HG03460 (cell line): ENCODE measurements around the gene PRIMA1.

Source experiments
- ATAC-seq: cut with Tn5 transposase; IDR thresholded peaks from one replicate; pipeline ENCODE4 v1.9.1; 2021; ENCODE audit not compliant: unreplicated experiment

Gene PRIMA1

GRCh38 chr14:93797071-93797470 is 8.8 kb upstream of the PRIMA1 start:
- no peak for ATAC-seq

GRCh38 chr14:93794756-93795155 is 6.5 kb upstream of the PRIMA1 start:
- ATAC-seq, result no peak

- ATAC-seq, result no peak
Observed at GRCh38 chr14:93793555-93794324, 5.5 kb upstream of the PRIMA1 start.

GRCh38 chr14:93792391-93792790 is 4.1 kb upstream of the PRIMA1 start:
- ATAC-seq, result no peak

GRCh38 chr14:93790966-93791365 is 2.7 kb upstream of the PRIMA1 start:
- no peak for ATAC-seq

GRCh38 chr14:93789228-93790130 is 1.2 kb upstream of the PRIMA1 start:
- ATAC-seq, result no peak

- ATAC-seq, result no peak
Observed at GRCh38 chr14:93788543-93789227, 400 bp upstream of the PRIMA1 start.

GRCh38 chr14:93787465-93788292 is 606 bp downstream of the PRIMA1 start:
- ATAC-seq, result no peak

GRCh38 chr14:93785423-93785822 is 2.9 kb downstream of the PRIMA1 start:
- ATAC-seq, result no peak

- no peak for ATAC-seq
Observed at GRCh38 chr14:93784878-93785277, 3.4 kb downstream of the PRIMA1 start.

- no peak for ATAC-seq
Observed at GRCh38 chr14:93780813-93781400, 7.4 kb downstream of the PRIMA1 start.

GRCh38 chr14:93778856-93779629 is 9.2 kb downstream of the PRIMA1 start:
- ATAC-seq, result no peak

- ATAC-seq, result no peak
Observed at GRCh38 chr14:93778453-93778852, 9.8 kb downstream of the PRIMA1 start.

- ATAC-seq, result no peak
Observed at GRCh38 chr14:93775744-93776143, 12.5 kb downstream of the PRIMA1 start.

GRCh38 chr14:93775158-93775557 is 13.1 kb downstream of the PRIMA1 start:
- ATAC-seq, result no peak

GRCh38 chr14:93772263-93772662 is 16.0 kb downstream of the PRIMA1 start:
- ATAC-seq, result no peak

GRCh38 chr14:93765970-93766369 is 22.3 kb downstream of the PRIMA1 start:
- no peak for ATAC-seq

GRCh38 chr14:93765155-93765554 is 23.1 kb downstream of the PRIMA1 start:
- no peak for ATAC-seq

GRCh38 chr14:93764211-93764659 is 24.1 kb downstream of the PRIMA1 start:
- ATAC-seq, result no peak
